Measurements from ENCODE around the gene CLCN4.
A peak's percentile ranks its signal among the peaks of the same experiment; 100 is the strongest.

CLCN4 gene

GRCh38 chrX:10244915-10245622, 88.3 kb downstream of the CLCN4 start:
- no peak for DNase-seq (ENCODE audit: low spot score)

DNA sequence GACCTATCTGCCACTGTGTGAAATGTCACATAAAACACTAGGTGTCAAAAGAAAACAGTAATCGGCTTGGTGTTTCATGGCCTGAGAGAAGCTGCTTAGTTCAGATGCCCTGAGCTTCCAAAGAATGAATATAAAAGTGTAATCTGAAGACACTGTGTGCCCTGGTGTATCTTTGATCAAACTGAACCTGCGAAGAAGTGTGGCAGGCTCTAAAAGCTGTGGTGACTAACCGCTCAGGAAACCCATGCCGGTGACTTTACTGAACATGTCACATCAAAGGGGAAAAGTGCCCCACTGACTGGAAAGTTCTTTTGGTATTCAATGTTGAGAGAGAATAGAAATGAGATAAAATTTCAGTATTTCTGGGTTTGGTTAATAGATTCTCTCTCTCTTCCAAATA, 89.1 kb downstream of the CLCN4 start:
- no peak for DNase-seq (ENCODE audit: low spot score)

- no peak for DNase-seq (ENCODE audit: low spot score)
These were observed 89.5 kb downstream of the CLCN4 start for GRCh38 chrX:10246297-10246696.

DNA sequence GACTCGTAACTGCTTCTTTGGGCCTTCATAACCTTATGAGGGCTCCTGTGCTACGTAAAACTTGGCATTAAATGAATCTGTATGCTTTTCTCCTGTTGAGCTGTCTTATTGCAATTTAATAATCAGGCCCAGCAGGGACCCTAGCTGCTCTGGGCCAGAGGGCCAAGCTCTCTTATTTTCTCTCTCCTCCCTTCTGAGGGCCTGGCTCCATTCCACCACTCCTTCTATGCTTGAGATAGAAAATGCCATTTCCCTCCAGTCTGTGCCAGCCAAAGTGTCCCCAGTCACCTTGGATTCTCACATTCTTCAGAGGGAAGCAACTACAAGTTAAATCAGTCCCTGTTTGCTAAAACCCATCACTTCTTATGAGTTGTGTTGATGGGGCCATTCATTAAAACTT, 90.1 kb downstream of the CLCN4 start:
- DNase-seq (ENCODE audit: low spot score) = no peak

DNA sequence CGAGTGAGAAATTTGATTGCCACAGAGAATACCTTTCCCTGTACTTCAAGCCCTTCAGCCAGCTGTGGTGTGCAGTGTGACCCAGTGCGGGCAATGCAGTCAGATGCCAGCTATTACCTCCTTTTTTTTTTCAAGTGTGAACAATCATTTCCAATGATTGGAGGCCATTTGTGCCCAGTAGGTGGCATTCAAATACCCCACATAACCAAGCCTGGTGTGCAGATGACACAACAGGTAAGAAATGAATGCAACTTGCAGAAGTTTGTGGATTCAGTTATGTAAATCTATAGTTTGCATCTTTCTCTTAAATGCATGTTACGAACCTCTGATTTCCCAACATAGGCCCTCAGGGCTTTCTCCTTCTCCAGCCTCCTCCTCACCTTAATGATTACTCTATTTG, 98.0 kb downstream of the CLCN4 start:
- DNase-seq (ENCODE audit: low spot score) = peak; percentile 5

DNA sequence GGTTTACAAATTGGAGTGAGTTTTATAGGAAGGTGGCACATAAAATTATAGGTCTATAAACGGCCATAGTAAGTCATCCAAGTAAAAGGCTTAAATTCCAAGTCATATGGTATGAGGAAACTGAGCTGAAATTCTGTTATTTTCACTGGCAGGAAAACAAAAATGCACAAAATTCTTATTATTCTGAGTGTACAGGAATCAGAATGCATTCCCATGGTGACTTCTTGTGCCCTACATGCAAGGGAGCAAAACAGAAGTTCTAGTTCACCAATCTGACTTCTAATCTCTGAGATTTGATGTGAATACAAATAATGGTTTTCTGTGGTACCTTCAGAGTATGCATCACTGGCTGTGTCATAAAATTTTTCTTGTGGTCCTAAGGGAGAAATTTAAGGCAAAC, 102.9 kb downstream of the CLCN4 start:
- DNase-seq (ENCODE audit: low spot score) = no peak

- DNase-seq (ENCODE audit: low spot score) = no peak
These were observed 109.0 kb downstream of the CLCN4 start for GRCh38 chrX:10265775-10266174.

GRCh38 chrX:10278716-10279115, 121.9 kb downstream of the CLCN4 start:
- DNase-seq (ENCODE audit: low spot score) = no peak

- no peak for DNase-seq (ENCODE audit: low spot score)
These were observed 123.3 kb downstream of the CLCN4 start for GRCh38 chrX:10280071-10280470.

- no peak for DNase-seq (ENCODE audit: low spot score)
These were observed 125.7 kb downstream of the CLCN4 start for GRCh38 chrX:10282490-10282889.

GRCh38 chrX:10286195-10286594, 129.4 kb downstream of the CLCN4 start:
- no peak for DNase-seq (ENCODE audit: low spot score)
